Measurements from ENCODE around the gene CACNA1D.

CACNA1D gene

DNA sequence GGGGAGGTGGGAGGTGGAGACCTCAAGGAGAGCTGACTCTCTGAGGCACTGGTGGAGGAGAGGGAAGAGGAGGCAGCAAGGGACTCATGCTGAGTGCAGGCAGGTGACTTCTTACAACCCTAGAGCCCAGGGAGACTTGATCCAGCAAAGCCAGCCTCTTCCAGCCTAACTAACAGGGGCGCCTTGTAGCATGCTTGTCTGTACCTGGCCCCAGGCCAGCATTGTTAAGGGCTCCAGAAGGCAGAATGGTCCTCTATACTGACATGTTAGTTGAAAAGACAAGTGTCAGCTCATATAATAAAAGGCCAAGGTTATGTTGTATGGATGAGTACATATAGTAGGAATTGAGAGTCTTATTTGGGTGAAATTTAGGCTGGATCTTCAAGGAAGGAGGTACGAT is 286.4 kb downstream of the CACNA1D start:
- Histone ChIP-seq H3K4me3 (ENCODE audit: low read length in 2 of 2) (no peak overlapping the region), H3K36me3 (ENCODE audit: control insufficient read depth in 2 of 2, insufficient read depth in 2 of 2, low read length in 2 of 2) (no peaks in the 10 kb centered on the region), H3K9ac (ENCODE audit: low read depth in 1 of 2, low read length in 2 of 2) (no peak overlapping the region), H3K9me3 (ENCODE audit: control insufficient read depth in 2 of 2, low read length in 2 of 2) (no peaks in the 10 kb centered on the region), H3K4me1 (ENCODE audit: control insufficient read depth in 2 of 2, insufficient read depth in 2 of 2, low read length in 2 of 2) (no peaks in the 10 kb centered on the region), H3K27ac (ENCODE audit: low read depth in 2 of 2, low read length in 2 of 2) (no peak overlapping the region), H3K27me3 (ENCODE audit: control insufficient read depth in 2 of 2, insufficient read depth in 2 of 2, low read length in 2 of 2) (no peaks in the 10 kb centered on the region)

DNA sequence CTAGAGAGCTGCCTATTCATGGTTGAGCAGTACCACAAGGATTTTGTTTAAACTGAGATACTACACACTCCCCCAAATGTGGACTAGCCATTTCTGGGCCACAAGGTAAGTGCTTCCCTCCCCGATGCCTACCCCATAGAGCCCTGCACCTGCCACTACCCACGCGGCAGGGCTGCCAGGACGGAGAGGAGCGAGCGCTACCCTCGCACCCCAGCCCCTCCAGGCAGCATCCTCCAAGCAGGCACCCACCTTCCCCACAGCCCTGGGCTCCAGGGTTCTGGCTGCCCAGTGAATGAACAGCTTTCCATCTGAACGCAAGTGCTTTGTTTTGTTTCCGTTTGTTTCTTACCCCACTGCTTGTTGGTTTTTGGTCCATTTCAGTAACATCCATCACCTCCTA is 292.6 kb downstream of the CACNA1D start:
- Histone ChIP-seq H3K36me3 (ENCODE audit: control insufficient read depth in 2 of 2, insufficient read depth in 2 of 2, low read length in 2 of 2) (no peaks in the 10 kb centered on the region), H3K9me3 (ENCODE audit: control insufficient read depth in 2 of 2, low read length in 2 of 2) (no peaks in the 10 kb centered on the region), H3K4me1 (ENCODE audit: control insufficient read depth in 2 of 2, insufficient read depth in 2 of 2, low read length in 2 of 2) (no peaks in the 10 kb centered on the region), H3K27me3 (ENCODE audit: control insufficient read depth in 2 of 2, insufficient read depth in 2 of 2, low read length in 2 of 2) (no peaks in the 10 kb centered on the region), H3K9ac (ENCODE audit: low read depth in 1 of 2, low read length in 2 of 2) (no peak overlapping the region), H3K4me3 (ENCODE audit: low read length in 2 of 2) (no peak overlapping the region), H3K27ac (ENCODE audit: low read depth in 2 of 2, low read length in 2 of 2) (no peak overlapping the region)

DNA sequence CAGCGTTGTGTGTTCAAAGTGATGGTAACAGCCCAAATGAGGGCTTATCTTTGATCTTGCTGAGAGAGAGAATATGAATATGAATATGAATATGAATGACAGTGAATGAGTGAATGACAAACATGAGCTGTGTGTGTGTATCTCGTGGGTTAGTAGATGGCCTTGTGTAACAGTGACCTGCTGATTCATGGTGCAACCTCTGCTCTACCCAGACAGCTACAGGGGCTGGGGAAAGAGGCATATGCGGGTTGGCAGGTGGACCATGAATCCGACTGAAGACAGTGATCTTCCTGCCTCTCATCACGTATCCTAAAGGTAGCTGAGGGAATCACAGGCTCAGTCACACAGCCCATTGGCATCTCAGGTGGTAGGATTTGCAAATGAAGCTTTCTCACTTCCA is 293.6 kb downstream of the CACNA1D start:
- Histone ChIP-seq H3K4me3 (ENCODE audit: low read length in 2 of 2) (no peak overlapping the region), H3K27me3 (ENCODE audit: control insufficient read depth in 2 of 2, insufficient read depth in 2 of 2, low read length in 2 of 2) (no peaks in the 10 kb centered on the region), H3K4me1 (ENCODE audit: control insufficient read depth in 2 of 2, insufficient read depth in 2 of 2, low read length in 2 of 2) (no peaks in the 10 kb centered on the region), H3K9ac (ENCODE audit: low read depth in 1 of 2, low read length in 2 of 2) (no peak overlapping the region), H3K27ac (ENCODE audit: low read depth in 2 of 2, low read length in 2 of 2) (no peak overlapping the region), H3K36me3 (ENCODE audit: control insufficient read depth in 2 of 2, insufficient read depth in 2 of 2, low read length in 2 of 2) (no peaks in the 10 kb centered on the region), H3K9me3 (ENCODE audit: control insufficient read depth in 2 of 2, low read length in 2 of 2) (no peaks in the 10 kb centered on the region)

DNA sequence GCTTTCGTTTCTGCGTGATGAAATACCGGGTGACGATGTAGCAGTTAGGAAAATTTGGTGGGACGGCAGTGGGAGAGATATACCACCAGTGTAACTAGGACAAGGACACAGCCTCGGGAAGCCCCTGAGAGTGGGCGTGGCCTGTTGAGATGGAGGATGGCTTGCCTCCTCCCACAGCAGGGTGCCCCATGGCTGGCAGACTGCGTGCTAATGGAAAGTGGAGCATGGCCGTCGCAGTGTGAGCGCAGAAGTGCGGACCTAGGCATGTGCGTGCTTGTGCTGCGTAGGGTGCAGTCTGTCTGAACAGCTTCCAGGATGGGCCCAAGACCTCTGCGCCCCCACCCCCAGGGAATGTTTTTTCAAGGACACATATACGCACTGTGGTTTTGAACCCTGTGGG is 295.0 kb downstream of the CACNA1D start:
- Histone ChIP-seq H3K4me3 (ENCODE audit: low read length in 2 of 2) (no peak overlapping the region), H3K36me3 (ENCODE audit: control insufficient read depth in 2 of 2, insufficient read depth in 2 of 2, low read length in 2 of 2) (no peaks in the 10 kb centered on the region), H3K4me1 (ENCODE audit: control insufficient read depth in 2 of 2, insufficient read depth in 2 of 2, low read length in 2 of 2) (no peaks in the 10 kb centered on the region), H3K9me3 (ENCODE audit: control insufficient read depth in 2 of 2, low read length in 2 of 2) (no peaks in the 10 kb centered on the region), H3K9ac (ENCODE audit: low read depth in 1 of 2, low read length in 2 of 2) (no peak overlapping the region), H3K27me3 (ENCODE audit: control insufficient read depth in 2 of 2, insufficient read depth in 2 of 2, low read length in 2 of 2) (no peaks in the 10 kb centered on the region), H3K27ac (ENCODE audit: low read depth in 2 of 2, low read length in 2 of 2) (no peak overlapping the region)

GRCh38 chr3:53790470-53790869 is 296.1 kb downstream of the CACNA1D start:
- no peaks in the 10 kb centered on the region for H3K36me3 ChIP-seq (ENCODE audit: control insufficient read depth in 2 of 2, insufficient read depth in 2 of 2, low read length in 2 of 2)
- H3K4me1 ChIP-seq (ENCODE audit: control insufficient read depth in 2 of 2, insufficient read depth in 2 of 2, low read length in 2 of 2), result no peaks in the 10 kb centered on the region

GRCh38 chr3:53791317-53791716 is 296.9 kb downstream of the CACNA1D start:
- no peaks in the 10 kb centered on the region for H3K9me3 ChIP-seq (ENCODE audit: control insufficient read depth in 2 of 2, low read length in 2 of 2)
- H3K4me1 ChIP-seq (ENCODE audit: control insufficient read depth in 2 of 2, insufficient read depth in 2 of 2, low read length in 2 of 2), result no peaks in the 10 kb centered on the region
- H3K36me3 ChIP-seq (ENCODE audit: control insufficient read depth in 2 of 2, insufficient read depth in 2 of 2, low read length in 2 of 2), result no peaks in the 10 kb centered on the region
- no peak overlapping the region for H3K4me3 ChIP-seq (ENCODE audit: low read length in 2 of 2)
- H3K27ac ChIP-seq (ENCODE audit: low read depth in 2 of 2, low read length in 2 of 2), result no peak overlapping the region
- H3K9ac ChIP-seq (ENCODE audit: low read depth in 1 of 2, low read length in 2 of 2), result no peak overlapping the region
- no peaks in the 10 kb centered on the region for H3K27me3 ChIP-seq (ENCODE audit: control insufficient read depth in 2 of 2, insufficient read depth in 2 of 2, low read length in 2 of 2)

More at GRCh38 chr3:53790470-53790869, 296.1 kb downstream of the CACNA1D start:
- no peak overlapping the region for H3K27ac ChIP-seq (ENCODE audit: low read depth in 2 of 2, low read length in 2 of 2)
- no peak overlapping the region for H3K9ac ChIP-seq (ENCODE audit: low read depth in 1 of 2, low read length in 2 of 2)
- H3K9me3 ChIP-seq (ENCODE audit: control insufficient read depth in 2 of 2, low read length in 2 of 2), result no peaks in the 10 kb centered on the region
- H3K27me3 ChIP-seq (ENCODE audit: control insufficient read depth in 2 of 2, insufficient read depth in 2 of 2, low read length in 2 of 2), result no peaks in the 10 kb centered on the region
- no peak overlapping the region for H3K4me3 ChIP-seq (ENCODE audit: low read length in 2 of 2)

- H3K36me3 ChIP-seq (ENCODE audit: control insufficient read depth in 2 of 2, insufficient read depth in 2 of 2, low read length in 2 of 2), result no peaks in the 10 kb centered on the region
- no peaks in the 10 kb centered on the region for H3K4me1 ChIP-seq (ENCODE audit: control insufficient read depth in 2 of 2, insufficient read depth in 2 of 2, low read length in 2 of 2)
- H3K9ac ChIP-seq (ENCODE audit: low read depth in 1 of 2, low read length in 2 of 2), result no peak overlapping the region
- H3K27me3 ChIP-seq (ENCODE audit: control insufficient read depth in 2 of 2, insufficient read depth in 2 of 2, low read length in 2 of 2), result no peaks in the 10 kb centered on the region
- no peaks in the 10 kb centered on the region for H3K9me3 ChIP-seq (ENCODE audit: control insufficient read depth in 2 of 2, low read length in 2 of 2)
- H3K4me3 ChIP-seq (ENCODE audit: low read length in 2 of 2), result no peak overlapping the region
- no peak overlapping the region for H3K27ac ChIP-seq (ENCODE audit: low read depth in 2 of 2, low read length in 2 of 2)
These were observed 298.5 kb downstream of the CACNA1D start for GRCh38 chr3:53792866-53793265.

DNA sequence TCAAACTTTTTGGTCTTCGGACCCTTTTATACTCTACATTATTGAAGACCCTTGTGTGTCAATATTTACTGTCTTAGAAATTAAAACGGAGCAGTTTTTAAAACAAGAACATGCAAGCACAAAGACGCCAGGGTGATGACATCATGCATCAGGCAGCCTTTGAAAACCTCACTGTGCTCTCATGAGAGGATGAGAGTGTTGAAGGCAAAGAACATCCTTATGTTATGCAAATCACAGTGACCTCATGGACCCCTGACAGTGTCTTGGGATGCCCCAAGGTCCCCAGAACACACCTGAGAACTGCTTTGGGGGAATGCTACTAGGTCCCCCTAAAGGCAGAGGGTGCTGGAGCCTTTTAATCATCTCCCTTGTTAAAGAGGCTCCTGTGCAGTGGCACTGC is 300.2 kb downstream of the CACNA1D start:
- no peaks in the 10 kb centered on the region for H3K27me3 ChIP-seq (ENCODE audit: control insufficient read depth in 2 of 2, insufficient read depth in 2 of 2, low read length in 2 of 2)
- H3K27ac ChIP-seq (ENCODE audit: low read depth in 2 of 2, low read length in 2 of 2), result no peak overlapping the region
- no peak overlapping the region for H3K4me3 ChIP-seq (ENCODE audit: low read length in 2 of 2)
- H3K9me3 ChIP-seq (ENCODE audit: control insufficient read depth in 2 of 2, low read length in 2 of 2), result no peaks in the 10 kb centered on the region
- no peak overlapping the region for H3K9ac ChIP-seq (ENCODE audit: low read depth in 1 of 2, low read length in 2 of 2)
- no peaks in the 10 kb centered on the region for H3K4me1 ChIP-seq (ENCODE audit: control insufficient read depth in 2 of 2, insufficient read depth in 2 of 2, low read length in 2 of 2)
- no peaks in the 10 kb centered on the region for H3K36me3 ChIP-seq (ENCODE audit: control insufficient read depth in 2 of 2, insufficient read depth in 2 of 2, low read length in 2 of 2)

- H3K27me3 ChIP-seq (ENCODE audit: control insufficient read depth in 2 of 2, insufficient read depth in 2 of 2, low read length in 2 of 2), result no peaks in the 10 kb centered on the region
- no peaks in the 10 kb centered on the region for H3K4me1 ChIP-seq (ENCODE audit: control insufficient read depth in 2 of 2, insufficient read depth in 2 of 2, low read length in 2 of 2)
These were observed 300.8 kb downstream of the CACNA1D start for GRCh38 chr3:53795176-53795575.

DNA sequence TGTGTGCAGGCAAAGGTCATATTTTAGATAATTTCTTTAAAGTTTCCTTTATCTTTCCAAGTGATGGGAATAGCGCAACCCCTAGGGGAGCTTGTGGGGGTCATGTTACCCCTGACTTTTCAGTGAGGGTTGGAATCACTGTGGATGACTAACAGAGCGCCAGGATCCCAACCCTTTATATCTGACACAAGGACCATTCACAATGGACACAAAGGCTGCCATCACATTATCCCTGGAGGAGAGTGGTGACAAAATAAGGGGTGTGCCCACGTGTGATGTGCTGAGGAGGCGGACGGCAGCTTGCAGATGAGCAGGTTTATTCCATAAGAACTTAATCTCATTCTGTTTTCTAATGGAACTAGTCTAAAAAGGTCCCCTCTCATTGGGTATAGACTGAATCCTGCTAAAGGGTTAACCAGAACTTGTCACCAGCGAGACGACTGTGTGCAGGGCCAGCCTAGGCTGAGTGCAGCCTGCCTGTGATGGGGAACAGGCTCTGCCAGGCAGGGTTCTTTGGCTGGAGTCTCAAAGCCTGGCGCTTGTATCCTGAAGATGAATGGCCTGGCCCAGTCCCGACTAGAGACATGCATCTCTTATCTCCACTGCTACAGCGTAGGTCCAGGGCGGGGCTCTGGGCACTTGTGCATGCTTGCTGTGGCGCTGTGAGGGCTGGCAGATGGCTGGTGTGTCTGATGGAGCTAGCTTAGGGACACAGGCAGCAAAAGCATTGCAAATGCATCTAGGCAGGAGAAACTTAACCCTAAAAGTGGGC is 301.6 kb downstream of the CACNA1D start:
- Histone ChIP-seq H3K36me3 (ENCODE audit: control insufficient read depth in 2 of 2, insufficient read depth in 2 of 2, low read length in 2 of 2) (no peaks in the 10 kb centered on the region), H3K4me1 (ENCODE audit: control insufficient read depth in 2 of 2, insufficient read depth in 2 of 2, low read length in 2 of 2) (no peaks in the 10 kb centered on the region), H3K9ac (ENCODE audit: low read depth in 1 of 2, low read length in 2 of 2) (no peak overlapping the region), H3K27ac (ENCODE audit: low read depth in 2 of 2, low read length in 2 of 2) (no peak overlapping the region), H3K4me3 (ENCODE audit: low read length in 2 of 2) (no peak overlapping the region), H3K27me3 (ENCODE audit: control insufficient read depth in 2 of 2, insufficient read depth in 2 of 2, low read length in 2 of 2) (no peaks in the 10 kb centered on the region), H3K9me3 (ENCODE audit: control insufficient read depth in 2 of 2, low read length in 2 of 2) (no peaks in the 10 kb centered on the region)

More at GRCh38 chr3:53795176-53795575, 300.8 kb downstream of the CACNA1D start:
- Histone ChIP-seq H3K9ac (ENCODE audit: low read depth in 1 of 2, low read length in 2 of 2) (no peak overlapping the region), H3K27ac (ENCODE audit: low read depth in 2 of 2, low read length in 2 of 2) (no peak overlapping the region), H3K4me3 (ENCODE audit: low read length in 2 of 2) (no peak overlapping the region), H3K9me3 (ENCODE audit: control insufficient read depth in 2 of 2, low read length in 2 of 2) (no peaks in the 10 kb centered on the region), H3K36me3 (ENCODE audit: control insufficient read depth in 2 of 2, insufficient read depth in 2 of 2, low read length in 2 of 2) (no peaks in the 10 kb centered on the region)
